ENCODE data around the gene CLEC11A. TPM values are rescaled to one million over a fixed set of nuclear protein-coding genes. Genes with fewer than 3 reads are reported as not detected.

The CLEC11A gene
- total and polyA plus RNA-seq, 9 of the 15 experiments (the other 6 are each of a cell fraction or from before 2014, with no cell fraction given) = 0.39 to 43.9 (median 3.4) TPM

DNA sequence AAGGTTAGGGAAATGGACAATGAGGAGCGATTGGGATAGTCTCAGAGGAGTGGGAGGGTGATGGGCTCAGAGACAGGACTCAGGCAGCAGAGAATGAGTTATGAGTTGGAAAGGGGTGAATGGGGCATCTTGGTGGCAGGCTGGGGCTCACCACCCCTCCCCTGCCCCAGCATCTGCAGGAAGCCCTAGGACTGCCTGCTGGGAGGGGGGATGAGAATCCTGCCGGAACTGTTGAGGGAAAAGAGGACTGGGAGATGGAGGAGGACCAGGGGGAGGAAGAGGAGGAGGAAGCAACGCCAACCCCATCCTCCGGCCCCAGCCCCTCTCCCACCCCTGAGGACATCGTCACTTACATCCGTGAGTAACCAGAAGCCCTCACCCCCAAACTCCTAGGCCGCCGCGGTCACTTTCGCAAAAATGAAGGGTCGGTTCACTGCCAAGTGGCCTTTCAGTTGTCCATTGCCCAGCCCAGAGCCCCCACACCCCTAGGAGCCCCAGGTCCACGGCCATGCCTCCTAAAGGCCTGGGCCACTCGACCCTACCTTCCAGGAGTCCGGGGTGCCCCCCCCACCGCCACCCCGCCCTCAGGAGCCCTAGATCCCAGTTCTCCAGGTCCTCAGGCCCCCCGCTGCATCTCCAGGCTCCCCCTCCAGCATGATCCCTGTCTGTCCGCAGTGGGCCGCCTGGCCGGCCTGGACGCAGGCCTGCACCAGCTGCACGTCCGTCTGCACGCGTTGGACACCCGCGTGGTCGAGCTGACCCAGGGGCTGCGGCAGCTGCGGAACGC is 764 bp downstream of the CLEC11A start (continued):
- TF ChIP-seq, protein P1, sequence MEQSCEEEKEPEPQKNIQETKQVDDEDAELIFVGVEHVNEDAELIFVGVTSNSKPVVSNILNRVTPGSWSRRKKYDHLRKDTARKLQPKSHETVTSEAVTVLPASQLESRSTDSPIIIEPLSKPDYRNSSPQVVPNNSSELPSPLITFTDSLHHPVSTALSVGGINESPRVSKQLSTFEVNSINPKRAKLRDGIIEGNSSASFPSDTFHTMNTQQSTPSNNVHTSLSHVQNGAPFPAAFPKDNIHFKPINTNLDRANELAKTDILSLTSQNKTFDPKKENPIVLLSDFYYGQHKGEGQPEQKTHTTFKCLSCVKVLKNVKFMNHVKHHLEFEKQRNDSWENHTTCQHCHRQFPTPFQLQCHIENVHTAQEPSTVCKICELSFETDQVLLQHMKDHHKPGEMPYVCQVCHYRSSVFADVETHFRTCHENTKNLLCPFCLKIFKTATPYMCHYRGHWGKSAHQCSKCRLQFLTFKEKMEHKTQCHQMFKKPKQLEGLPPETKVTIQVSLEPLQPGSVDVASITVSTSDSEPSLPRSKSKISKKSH (CRISPR knock-in tag; IDR thresholded peaks at IDR 0.05) = no peak
- no peak for TF ChIP-seq ZNF589 (CRISPR knock-in tag; IDR thresholded peaks at IDR 0.05; ENCODE audit: low read depth)
- TF ChIP-seq, protein P2, sequence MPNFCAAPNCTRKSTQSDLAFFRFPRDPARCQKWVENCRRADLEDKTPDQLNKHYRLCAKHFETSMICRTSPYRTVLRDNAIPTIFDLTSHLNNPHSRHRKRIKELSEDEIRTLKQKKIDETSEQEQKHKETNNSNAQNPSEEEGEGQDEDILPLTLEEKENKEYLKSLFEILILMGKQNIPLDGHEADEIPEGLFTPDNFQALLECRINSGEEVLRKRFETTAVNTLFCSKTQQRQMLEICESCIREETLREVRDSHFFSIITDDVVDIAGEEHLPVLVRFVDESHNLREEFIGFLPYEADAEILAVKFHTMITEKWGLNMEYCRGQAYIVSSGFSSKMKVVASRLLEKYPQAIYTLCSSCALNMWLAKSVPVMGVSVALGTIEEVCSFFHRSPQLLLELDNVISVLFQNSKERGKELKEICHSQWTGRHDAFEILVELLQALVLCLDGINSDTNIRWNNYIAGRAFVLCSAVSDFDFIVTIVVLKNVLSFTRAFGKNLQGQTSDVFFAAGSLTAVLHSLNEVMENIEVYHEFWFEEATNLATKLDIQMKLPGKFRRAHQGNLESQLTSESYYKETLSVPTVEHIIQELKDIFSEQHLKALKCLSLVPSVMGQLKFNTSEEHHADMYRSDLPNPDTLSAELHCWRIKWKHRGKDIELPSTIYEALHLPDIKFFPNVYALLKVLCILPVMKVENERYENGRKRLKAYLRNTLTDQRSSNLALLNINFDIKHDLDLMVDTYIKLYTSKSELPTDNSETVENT (CRISPR knock-in tag; IDR thresholded peaks at IDR 0.05) = no peak
- TF ChIP-seq, protein P3, sequence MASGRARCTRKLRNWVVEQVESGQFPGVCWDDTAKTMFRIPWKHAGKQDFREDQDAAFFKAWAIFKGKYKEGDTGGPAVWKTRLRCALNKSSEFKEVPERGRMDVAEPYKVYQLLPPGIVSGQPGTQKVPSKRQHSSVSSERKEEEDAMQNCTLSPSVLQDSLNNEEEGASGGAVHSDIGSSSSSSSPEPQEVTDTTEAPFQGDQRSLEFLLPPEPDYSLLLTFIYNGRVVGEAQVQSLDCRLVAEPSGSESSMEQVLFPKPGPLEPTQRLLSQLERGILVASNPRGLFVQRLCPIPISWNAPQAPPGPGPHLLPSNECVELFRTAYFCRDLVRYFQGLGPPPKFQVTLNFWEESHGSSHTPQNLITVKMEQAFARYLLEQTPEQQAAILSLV (tag; IDR thresholded peaks at IDR 0.05) = no peak
- TF ChIP-seq MAFG (tag; conservative IDR thresholded peaks at IDR 0.05) = no peak
- TF ChIP-seq HMGN3 (IDR thresholded peaks at IDR 0.05; ENCODE audit: borderline replicate concordance, extremely low read depth, insufficient read length, low read depth, low read length) = peak; percentile 73
- TF ChIP-seq, protein P4, sequence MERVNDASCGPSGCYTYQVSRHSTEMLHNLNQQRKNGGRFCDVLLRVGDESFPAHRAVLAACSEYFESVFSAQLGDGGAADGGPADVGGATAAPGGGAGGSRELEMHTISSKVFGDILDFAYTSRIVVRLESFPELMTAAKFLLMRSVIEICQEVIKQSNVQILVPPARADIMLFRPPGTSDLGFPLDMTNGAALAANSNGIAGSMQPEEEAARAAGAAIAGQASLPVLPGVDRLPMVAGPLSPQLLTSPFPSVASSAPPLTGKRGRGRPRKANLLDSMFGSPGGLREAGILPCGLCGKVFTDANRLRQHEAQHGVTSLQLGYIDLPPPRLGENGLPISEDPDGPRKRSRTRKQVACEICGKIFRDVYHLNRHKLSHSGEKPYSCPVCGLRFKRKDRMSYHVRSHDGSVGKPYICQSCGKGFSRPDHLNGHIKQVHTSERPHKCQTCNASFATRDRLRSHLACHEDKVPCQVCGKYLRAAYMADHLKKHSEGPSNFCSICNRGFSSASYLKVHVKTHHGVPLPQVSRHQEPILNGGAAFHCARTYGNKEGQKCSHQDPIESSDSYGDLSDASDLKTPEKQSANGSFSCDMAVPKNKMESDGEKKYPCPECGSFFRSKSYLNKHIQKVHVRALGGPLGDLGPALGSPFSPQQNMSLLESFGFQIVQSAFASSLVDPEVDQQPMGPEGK (CRISPR knock-in tag; IDR thresholded peaks at IDR 0.05; ENCODE audit: borderline replicate concordance) = no peak
- no peak for TF ChIP-seq GABPB2 (CRISPR knock-in tag; conservative IDR thresholded peaks at IDR 0.05)
